Omental fat pad (tissue), 4 donors: ENCODE measurements around the gene CYP4A11. TPM values are rescaled to one million over a fixed set of nuclear protein-coding genes. Genes with fewer than 3 reads are reported as not detected.
"Not testable (repeated sequence)": the region's sequence is repeated elsewhere in the genome, so short reads cannot be mapped to it uniquely, and the experiment has no call there.

Experiments
- ATAC-seq: fragments of 150-250 bp; one replicate; pipeline ENCODE4 v1.9.1; 2016; ENCODE audit warnings: mild to moderate bottlenecking, moderate library complexity; ENCODE audit not compliant: low FRiP score
- DNase-seq: peaks from one replicate; pipeline ENCODE4 v3.0.0-alpha.2; 2019; ENCODE audit warnings: low spot score
- CTCF ChIP-seq, 3 donors: fragments of 450-650 bp; IDR thresholded peaks; one replicate each; pipeline ENCODE4 v1.5.1; 2016 to 2017; ENCODE audit warnings: antibody characterized with exemption in 3 of 3, mild to moderate bottlenecking in 3 of 3, moderate library complexity in 2 of 3
- total RNA-seq, 4 donors: library from RNA; depleted of rRNA; stranded (reverse); fragments of >200 nt; gene quantifications; one replicate each; pipeline ENCODE4 v1.1.0, GENCODE V29; 2016

CYP4A11 gene
- under 1 TPM in 1 of 4 donors, not detected in 3; 0.79 TPM for total RNA-seq

GRCh38 chr1:46941135-46941694, at the start of gene CYP4A11:
Gene CYP4A11, minus strand, starts transcription at chr1:46941476. Its CDS starts 43 bp downstream, at chr1:46941433.
- DNase-seq (no peak), ATAC-seq (no peak)
- TF ChIP-seq CTCF (IDR thresholded peaks at IDR 0.05) = no peak

- DNase-seq, ATAC-seq: not testable (repeated sequence)
Observed at GRCh38 chr1:46990541-46990940, 49.3 kb upstream of the CYP4A11 start.

GRCh38 chr1:46983830-46984586, 42.7 kb upstream of the CYP4A11 start:
- DNase-seq (no peak), ATAC-seq (no peak)
- TF ChIP-seq CTCF (IDR thresholded peaks at IDR 0.05) = no peak

GRCh38 chr1:46983166-46983829, 42.0 kb upstream of the CYP4A11 start:
- ATAC-seq = no peak
- TF ChIP-seq CTCF (IDR thresholded peaks at IDR 0.05) = no peak
- DNase-seq = no peak

GRCh38 chr1:46969014-46969619, 27.8 kb upstream of the CYP4A11 start:
- no peak for TF ChIP-seq CTCF (IDR thresholded peaks at IDR 0.05)
- ATAC-seq (no peak), DNase-seq (no peak)

GRCh38 chr1:46962272-46962671, 21.0 kb upstream of the CYP4A11 start:
- not testable (repeated sequence) for ATAC-seq, DNase-seq

GRCh38 chr1:46961066-46961758, 19.9 kb upstream of the CYP4A11 start:
- no peak for TF ChIP-seq CTCF (IDR thresholded peaks at IDR 0.05)
- no peak for DNase-seq
- no peak for ATAC-seq
